Measurements from ENCODE around the gene HMG20B.

- TF ChIP-seq POLR2A (IDR thresholded peaks at IDR 0.05) (no peak), EP300 (IDR thresholded peaks at IDR 0.05) (no peak), CTCF (IDR thresholded peaks at IDR 0.05) (no peak)
Observed at GRCh38 chr19:3530389-3530788, 42.4 kb upstream of the HMG20B start.
